Uterus (tissue), 4 donors: ENCODE data around the gene GIT1. TPM values are rescaled to one million over a fixed set of nuclear protein-coding genes. Genes with fewer than 3 reads are reported as not detected.

Source experiments
- DNase-seq, 2 donors: peaks; one replicate each; pipeline ENCODE4 v3.0.0-alpha.2; 2019 to 2020
- H3K27ac ChIP-seq, 2 donors: fragments of 200-600 bp; sonication (generic); 1 replicate in 1 of 2; 2 replicates in 1 of 2; pipeline ENCODE4 v1.5.1; 2016 to 2018
- H3K27me3 ChIP-seq, 2 donors: fragments of 200-600 bp; sonication (generic); one replicate each; pipeline ENCODE4 v1.5.1; 2018 to 2019; ENCODE audit warnings: control low read depth in 1 of 2
- H3K36me3 ChIP-seq, 2 donors: fragments of 200-600 bp; sonication (generic); one replicate each; pipeline ENCODE4 v1.5.1; 2019; ENCODE audit warnings: control low read depth in 1 of 2
- H3K4me1 ChIP-seq, 2 donors: fragments of 200-600 bp; sonication (generic); one replicate each; pipeline ENCODE4 v1.5.1; 2018 to 2019; ENCODE audit warnings: control low read depth in 1 of 2
- H3K4me3 ChIP-seq, 2 donors: fragments of 200-600 bp; sonication (generic); 1 replicate in 1 of 2; 2 replicates in 1 of 2; pipeline ENCODE4 v1.5.1; 2018 to 2019; ENCODE audit warnings: mild to moderate bottlenecking in 1 of 2
- H3K9me3 ChIP-seq, 2 donors: fragments of 200-600 bp; sonication (generic); one replicate each; pipeline ENCODE4 v1.5.1; 2019; ENCODE audit warnings: control low read depth in 1 of 2
- CTCF ChIP-seq, 4 experiments: fragments of 200-600 bp in 2 of 4; fragments of 450-650 bp in 2 of 4; sonication (generic) in 2 of 4; IDR thresholded peaks; one replicate each; pipeline ENCODE4 v1.5.1; 2016 to 2019; ENCODE audit warnings: antibody characterized with exemption in 4 of 4, mild to moderate bottlenecking in 2 of 4, moderate library complexity in 1 of 4
- POLR2A ChIP-seq, 2 donors: fragments of 450-650 bp; IDR thresholded peaks; one replicate each; pipeline ENCODE4 v1.6.1; 2016; ENCODE audit warnings: antibody characterized with exemption in 2 of 2, mild to moderate bottlenecking in 1 of 2, moderate library complexity in 1 of 2
- intact Hi-C: fragments of 100-400 bp; cut with DNase I; formaldehyde crosslinking; loops from one replicate; pipeline ENCODE4 v1.15.1; 2023; ENCODE audit warnings: low total_unique reads
- total RNA-seq, 4 donors: library from RNA; depleted of rRNA in 3 of 4; stranded (reverse); fragments of >200 nt in 3 of 4; gene quantifications; one replicate each; pipeline versions ENCODE4 v1.1.0 to v1.2.4, GENCODE V29; 2014 to 2023
- donor health status: DM: yes; HTN: yes; CAD: no.

Gene GIT1
- total RNA-seq, 4 donors from 2014 or later, result 13.1 to 75.0 (median 22.9) TPM

GRCh38 chr17:29571883-29572681 lies 17.4 kb downstream of the GIT1 start:
- intact Hi-C loops, result no loop called here
- Histone ChIP-seq H3K27me3 (no peaks in the 10 kb centered on the region), H3K4me1 (peaks cover 4 to 18% of the 10 kb centered on the region in 2 donors), H3K27ac (peak overlapping the region; percentile 30 to 53), H3K36me3 (no peaks in the 10 kb centered on the region), H3K9me3 (no peaks in the 10 kb centered on the region), H3K4me3 (peak overlapping the region; percentile 0 to 23)
- TF ChIP-seq POLR2A (IDR thresholded peaks at IDR 0.05) (no peak), CTCF (IDR thresholded peaks at IDR 0.05) (no peak)
- DNase-seq, result peak in 1 of 2 donors; percentile 31

GRCh38 chr17:29571486-29571882 lies 18.0 kb downstream of the GIT1 start:
- Histone ChIP-seq H3K4me1 (peaks cover 4 to 18% of the 10 kb centered on the region in 2 donors), H3K9me3 (no peaks in the 10 kb centered on the region), H3K36me3 (no peaks in the 10 kb centered on the region), H3K4me3 (no peak overlapping the region), H3K27me3 (no peaks in the 10 kb centered on the region), H3K27ac (peak overlapping the region in 1 of 2 donors; percentile 53)
- TF ChIP-seq POLR2A (IDR thresholded peaks at IDR 0.05) (no peak), CTCF (IDR thresholded peaks at IDR 0.05) (no peak)
- no peak for DNase-seq
- intact Hi-C loops, result no loop called here

- Histone ChIP-seq H3K4me3 (no peak overlapping the region), H3K9me3 (no peaks in the 10 kb centered on the region), H3K4me1 (peaks cover 4 to 18% of the 10 kb centered on the region in 2 donors), H3K27me3 (no peaks in the 10 kb centered on the region), H3K36me3 (no peaks in the 10 kb centered on the region), H3K27ac (no peak overlapping the region)
- no peak for DNase-seq
- intact Hi-C loops, result no loop called here
- no peak for TF ChIP-seq CTCF (IDR thresholded peaks at IDR 0.05)
- no peak for TF ChIP-seq POLR2A (IDR thresholded peaks at IDR 0.05)
These were observed 18.9 kb downstream of the GIT1 start for GRCh38 chr17:29570521-29570920.

GRCh38 chr17:29569245-29569950 lies 20.1 kb downstream of the GIT1 start:
- DNase-seq, result no peak
- Histone ChIP-seq H3K36me3 (no peaks in the 10 kb centered on the region), H3K4me1 (peaks cover 4 to 18% of the 10 kb centered on the region in 2 donors)

More at GRCh38 chr17:29569245-29569950, 20.1 kb downstream of the GIT1 start:
- TF ChIP-seq CTCF (IDR thresholded peaks at IDR 0.05), result no peak
- no peak for TF ChIP-seq POLR2A (IDR thresholded peaks at IDR 0.05)
- peak overlapping the region; percentile 88 to 91 for H3K27ac ChIP-seq
- no peaks in the 10 kb centered on the region for H3K27me3 ChIP-seq
- no peaks in the 10 kb centered on the region for H3K9me3 ChIP-seq
- H3K4me3 ChIP-seq, result peak overlapping the region; percentile 71 to 85
- intact Hi-C loops, result no loop called here
